WI38 (cell line): ENCODE data around the gene FAM237B.

Experiments
- H3K4me3 ChIP-seq: 2 replicates; pipeline ENCODE4 v1.5.1; 2011; ENCODE audit warnings: low read depth, mild to moderate bottlenecking, control low read depth, low read length
- TF ChIP-seq, protein P1 (sequence below): IDR thresholded peaks from 2 replicates; pipeline ENCODE4 v1.5.1; 2012; ENCODE audit warnings: low read depth, mild to moderate bottlenecking, control low read depth, low read length

Gene FAM237B

DNA sequence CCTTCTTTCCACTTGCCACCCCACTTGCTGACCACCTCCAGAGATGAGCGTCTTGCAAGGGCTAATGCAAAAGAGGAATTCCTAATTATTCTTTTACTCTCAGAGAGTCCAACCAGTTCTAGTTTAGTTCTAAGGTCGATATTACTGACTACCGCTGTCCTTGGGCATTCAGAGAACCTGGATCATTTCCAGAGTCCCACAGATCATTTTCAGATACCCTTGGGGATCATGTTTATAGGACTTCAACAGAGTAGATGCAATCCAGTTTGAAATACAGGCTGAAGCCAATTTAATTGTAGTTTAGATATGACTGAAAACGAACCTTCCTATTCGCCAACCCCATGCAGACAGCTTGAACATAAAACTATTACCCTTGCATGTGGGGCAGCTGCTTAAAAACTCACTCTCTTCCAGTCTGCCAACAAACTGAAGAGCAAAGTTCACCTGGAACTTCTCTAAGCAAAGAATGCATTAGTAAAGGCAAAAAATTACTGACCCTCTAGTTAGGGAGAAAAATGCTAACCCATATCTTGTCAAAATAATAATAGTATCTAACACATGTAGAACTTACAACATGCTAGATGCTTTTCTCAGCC lies 53.7 kb downstream of the FAM237B start:
- TF ChIP-seq, protein P1, sequence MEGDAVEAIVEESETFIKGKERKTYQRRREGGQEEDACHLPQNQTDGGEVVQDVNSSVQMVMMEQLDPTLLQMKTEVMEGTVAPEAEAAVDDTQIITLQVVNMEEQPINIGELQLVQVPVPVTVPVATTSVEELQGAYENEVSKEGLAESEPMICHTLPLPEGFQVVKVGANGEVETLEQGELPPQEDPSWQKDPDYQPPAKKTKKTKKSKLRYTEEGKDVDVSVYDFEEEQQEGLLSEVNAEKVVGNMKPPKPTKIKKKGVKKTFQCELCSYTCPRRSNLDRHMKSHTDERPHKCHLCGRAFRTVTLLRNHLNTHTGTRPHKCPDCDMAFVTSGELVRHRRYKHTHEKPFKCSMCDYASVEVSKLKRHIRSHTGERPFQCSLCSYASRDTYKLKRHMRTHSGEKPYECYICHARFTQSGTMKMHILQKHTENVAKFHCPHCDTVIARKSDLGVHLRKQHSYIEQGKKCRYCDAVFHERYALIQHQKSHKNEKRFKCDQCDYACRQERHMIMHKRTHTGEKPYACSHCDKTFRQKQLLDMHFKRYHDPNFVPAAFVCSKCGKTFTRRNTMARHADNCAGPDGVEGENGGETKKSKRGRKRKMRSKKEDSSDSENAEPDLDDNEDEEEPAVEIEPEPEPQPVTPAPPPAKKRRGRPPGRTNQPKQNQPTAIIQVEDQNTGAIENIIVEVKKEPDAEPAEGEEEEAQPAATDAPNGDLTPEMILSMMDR = no peak
- H3K4me3 ChIP-seq = no peak overlapping the region

DNA sequence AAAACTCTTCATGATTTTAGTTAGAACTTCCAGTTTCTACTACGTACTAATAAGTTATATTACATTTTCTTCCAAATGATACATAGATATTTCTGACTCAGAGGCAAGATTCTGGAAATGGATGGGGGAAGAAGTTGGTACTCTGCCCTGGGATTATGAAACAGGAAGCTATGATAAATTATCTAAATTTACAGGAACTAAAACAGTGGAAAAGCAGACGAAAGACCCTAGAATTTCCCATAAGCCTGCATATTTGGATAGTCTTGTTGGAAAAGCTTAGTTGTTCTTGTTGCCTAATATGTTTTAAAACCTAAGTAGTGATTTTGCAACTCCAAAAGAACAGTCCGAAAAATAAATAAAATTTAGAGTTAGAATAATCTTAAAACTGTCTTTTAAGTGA lies 54.3 kb downstream of the FAM237B start:
- TF ChIP-seq, protein P1 = no peak
- no peak overlapping the region for H3K4me3 ChIP-seq
